NCI-H1694 treated with DMSO at 0.1 percent for 48 hours (cell line): ENCODE data around the gene FOXI1.
A peak's percentile ranks its signal among the peaks of the same experiment; 100 is the strongest.
"Not testable (repeated sequence)": the region's sequence is repeated elsewhere in the genome, so short reads cannot be mapped to it uniquely, and the experiment has no call there.

Experiments
- DNase-seq: peaks from one replicate; lab custom pipeline; 2025; lab: John Stamatoyannopoulos, UW

The FOXI1 gene

GRCh38 chr5:170092455-170093101 is 13.1 kb upstream of the FOXI1 start:
- DNase-seq, result no peak

GRCh38 chr5:170094329-170094728 is 11.4 kb upstream of the FOXI1 start:
- DNase-seq, result not testable (repeated sequence)

GRCh38 chr5:170095646-170096045 is 10.1 kb upstream of the FOXI1 start:
- no peak for DNase-seq

- no peak for DNase-seq
Observed at GRCh38 chr5:170097934-170098333, 7.8 kb upstream of the FOXI1 start.

- peak; percentile 38 for DNase-seq
Observed at GRCh38 chr5:170100066-170100943, 5.4 kb upstream of the FOXI1 start.

- DNase-seq, result no peak
Observed at GRCh38 chr5:170103447-170103846, 2.2 kb upstream of the FOXI1 start.

GRCh38 chr5:170104299-170104698 is 1.4 kb upstream of the FOXI1 start:
- no peak for DNase-seq

- no peak for DNase-seq
Observed at GRCh38 chr5:170104710-170105109, 987 bp upstream of the FOXI1 start.

GRCh38 chr5:170107674-170108073 is 2.0 kb downstream of the FOXI1 start:
- DNase-seq, result no peak

- DNase-seq, result no peak
Observed at GRCh38 chr5:170108266-170108785, 2.6 kb downstream of the FOXI1 start.

GRCh38 chr5:170109059-170110031 is 3.6 kb downstream of the FOXI1 start:
- no peak for DNase-seq

GRCh38 chr5:170110403-170111087 is 4.8 kb downstream of the FOXI1 start:
- no peak for DNase-seq

- DNase-seq, result no peak
Observed at GRCh38 chr5:170111088-170111785, 5.5 kb downstream of the FOXI1 start.

GRCh38 chr5:170112876-170113521 is 7.3 kb downstream of the FOXI1 start:
- DNase-seq, result no peak

- DNase-seq, result no peak
Observed at GRCh38 chr5:170113522-170113900, 7.8 kb downstream of the FOXI1 start.

- DNase-seq, result no peak
Observed at GRCh38 chr5:170114271-170114670, 8.6 kb downstream of the FOXI1 start.

GRCh38 chr5:170115925-170116324 is 10.2 kb downstream of the FOXI1 start:
- DNase-seq, result no peak

- no peak for DNase-seq
Observed at GRCh38 chr5:170117736-170118135, 12.0 kb downstream of the FOXI1 start.

GRCh38 chr5:170120576-170120975 is 14.9 kb downstream of the FOXI1 start:
- DNase-seq, result no peak

- no peak for DNase-seq
Observed at GRCh38 chr5:170121321-170121720, 15.6 kb downstream of the FOXI1 start.
